Thoracic aorta (tissue), 2 donors: ENCODE results near the gene CLOCK. TPM values are rescaled to one million over a fixed set of nuclear protein-coding genes. Genes with fewer than 3 reads are reported as not detected.

Source experiments
- ATAC-seq: fragments of 150-250 bp; one replicate; pipeline ENCODE4 v1.8.0; 2017; ENCODE audit warnings: low read depth; ENCODE audit not compliant: insufficient number of reproducible peaks, low FRiP score
- DNase-seq: peaks from one replicate; pipeline ENCODE4 v3.0.0-alpha.2; 2020; ENCODE audit warnings: low spot score
- H3K27ac ChIP-seq, 2 donors: fragments of 200-600 bp; sonication (generic); 1 replicate in 1 of 2; 2 replicates in 1 of 2; pipeline ENCODE4 v1.5.1; 2016; ENCODE audit warnings: mild to moderate bottlenecking in 2 of 2, moderate library complexity in 2 of 2
- H3K27me3 ChIP-seq: fragments of 200-600 bp; sonication (generic); replicated peaks from 2 replicates; pipeline ENCODE4 v1.6.0; 2016; ENCODE audit warnings: mild to moderate bottlenecking; ENCODE audit not compliant: insufficient read depth
- H3K36me3 ChIP-seq: fragments of 200-600 bp; sonication (generic); one replicate; pipeline ENCODE4 v1.5.1; 2016
- H3K4me1 ChIP-seq, 2 donors: fragments of 200-600 bp; sonication (generic); 1 replicate in 1 of 2; 2 replicates in 1 of 2; pipeline versions ENCODE4 v1.5.1 to v1.6.0; 2016; ENCODE audit warnings: low read depth in 2 of 2, mild to moderate bottlenecking in 1 of 2; ENCODE audit not compliant: control insufficient read depth in 1 of 2
- H3K4me3 ChIP-seq: fragments of 200-600 bp; sonication (generic); 2 replicates; pipeline ENCODE4 v1.5.1; 2016; ENCODE audit warnings: mild to moderate bottlenecking
- H3K9me3 ChIP-seq: fragments of 200-600 bp; sonication (generic); 2 replicates; pipeline ENCODE4 v1.5.1; 2016
- CTCF ChIP-seq: fragments of 200-600 bp; sonication (generic); IDR thresholded peaks from one replicate; pipeline ENCODE4 v1.5.1; 2019; ENCODE audit warnings: antibody characterized with exemption
- total RNA-seq, 2 donors: library from RNA; depleted of rRNA; stranded (reverse); fragments of >200 nt; gene quantifications; one replicate each; pipeline versions ENCODE4 v1.1.0 to v1.2.3, GENCODE V29; 2016

The CLOCK gene
- total RNA-seq, 2 donors from 2014 or later: 22.9 to 35.3 TPM

- ATAC-seq: no peak
- DNase-seq: no peak
- no peaks in the 10 kb centered on the region for H3K27me3 ChIP-seq
- H3K9me3 ChIP-seq: no peaks in the 10 kb centered on the region
- peaks cover 5% of the 10 kb centered on the region for H3K36me3 ChIP-seq
- no peak overlapping the region for H3K27ac ChIP-seq
- H3K4me1 ChIP-seq: peaks cover 26 to 57% of the 10 kb centered on the region in 2 donors
- no peak overlapping the region for H3K4me3 ChIP-seq
- TF ChIP-seq CTCF: no peak
These were observed 139.6 kb downstream of the CLOCK start for GRCh38 chr4:55407119-55407518.

- TF ChIP-seq CTCF: no peak
- H3K27ac ChIP-seq: no peak overlapping the region
These were observed 140.2 kb downstream of the CLOCK start for GRCh38 chr4:55406545-55406944.

GRCh38 chr4:55405073-55405472 lies 141.6 kb downstream of the CLOCK start:
- peaks cover 5% of the 10 kb centered on the region for H3K36me3 ChIP-seq
- peaks cover 31 to 64% of the 10 kb centered on the region in 2 donors for H3K4me1 ChIP-seq

More at GRCh38 chr4:55406545-55406944, 140.2 kb downstream of the CLOCK start:
- ATAC-seq: no peak
- Histone ChIP-seq H3K4me3 (no peak overlapping the region), H3K36me3 (peaks cover 5% of the 10 kb centered on the region), H3K4me1 (peaks cover 28 to 60% of the 10 kb centered on the region in 2 donors), H3K27me3 (no peaks in the 10 kb centered on the region), H3K9me3 (no peaks in the 10 kb centered on the region)
- DNase-seq: no peak

GRCh38 chr4:55399581-55399980 lies 147.1 kb downstream of the CLOCK start:
- H3K4me3 ChIP-seq: peak overlapping the region; percentile 99
- peaks cover 20 to 46% of the 10 kb centered on the region in 2 donors for H3K4me1 ChIP-seq
- H3K9me3 ChIP-seq: no peaks in the 10 kb centered on the region
- no peaks in the 10 kb centered on the region for H3K36me3 ChIP-seq
- H3K27ac ChIP-seq: peak overlapping the region in 1 of 2 donors; percentile 100
- ATAC-seq: no peak
- no peak for DNase-seq
- H3K27me3 ChIP-seq: no peaks in the 10 kb centered on the region
- TF ChIP-seq CTCF: no peak

More at GRCh38 chr4:55405073-55405472, 141.6 kb downstream of the CLOCK start:
- no peak for DNase-seq
- no peaks in the 10 kb centered on the region for H3K27me3 ChIP-seq
- ATAC-seq: no peak
- H3K4me3 ChIP-seq: no peak overlapping the region
- no peak for TF ChIP-seq CTCF
- H3K27ac ChIP-seq: no peak overlapping the region
- no peaks in the 10 kb centered on the region for H3K9me3 ChIP-seq

GRCh38 chr4:55398966-55399365 lies 147.7 kb downstream of the CLOCK start:
- DNase-seq (no peak), ATAC-seq (no peak)
- H3K4me3 ChIP-seq: peak overlapping the region; percentile 99
- peak overlapping the region; percentile 100 for H3K27ac ChIP-seq
- no peaks in the 10 kb centered on the region for H3K36me3 ChIP-seq
- H3K4me1 ChIP-seq: peaks cover 20 to 46% of the 10 kb centered on the region in 2 donors
- no peaks in the 10 kb centered on the region for H3K9me3 ChIP-seq
- TF ChIP-seq CTCF: no peak
- no peaks in the 10 kb centered on the region for H3K27me3 ChIP-seq
